AG10803 (cell line): ENCODE results near the gene TNS1.

Experiments
- DNase-seq: peaks from one replicate; pipeline ENCODE4 v3.0.0; 2010; ENCODE audit warnings: low read depth
- H3K4me3 ChIP-seq: 2 replicates; pipeline ENCODE4 v1.5.1; 2011; ENCODE audit warnings: mild to moderate bottlenecking, low read length, control low read depth
- CTCF ChIP-seq: conservative IDR thresholded peaks from 2 replicates; pipeline ENCODE4 v1.5.1; 2011; ENCODE audit warnings: mild to moderate bottlenecking, low read length, control low read depth, inconsistent platforms

TNS1 gene

GRCh38 chr2:217832987-217833386 lies 169.8 kb downstream of the TNS1 start:
- TF ChIP-seq CTCF: no peak
- no peak overlapping the region for H3K4me3 ChIP-seq
- no peak for DNase-seq

GRCh38 chr2:217832115-217832514 lies 170.7 kb downstream of the TNS1 start:
- no peak overlapping the region for H3K4me3 ChIP-seq
- TF ChIP-seq CTCF: no peak
- DNase-seq: no peak

GRCh38 chr2:217831306-217831705 lies 171.5 kb downstream of the TNS1 start:
- no peak for DNase-seq
- no peak overlapping the region for H3K4me3 ChIP-seq
- no peak for TF ChIP-seq CTCF

GRCh38 chr2:217830807-217831206 lies 172.0 kb downstream of the TNS1 start:
- no peak for TF ChIP-seq CTCF
- DNase-seq: no peak
- H3K4me3 ChIP-seq: no peak overlapping the region

- TF ChIP-seq CTCF: no peak
- no peak overlapping the region for H3K4me3 ChIP-seq
- no peak for DNase-seq
These were observed 172.7 kb downstream of the TNS1 start for GRCh38 chr2:217830061-217830460.

GRCh38 chr2:217829420-217829819 lies 173.4 kb downstream of the TNS1 start:
- no peak overlapping the region for H3K4me3 ChIP-seq
- no peak for DNase-seq
- no peak for TF ChIP-seq CTCF

GRCh38 chr2:217828336-217828735 lies 174.5 kb downstream of the TNS1 start:
- DNase-seq: no peak
- H3K4me3 ChIP-seq: no peak overlapping the region
- TF ChIP-seq CTCF: no peak
